Skin of body (tissue), 2 donors: Measurements from ENCODE around the gene ANKRD22. TPM values are rescaled to one million over a fixed set of nuclear protein-coding genes. Genes with fewer than 3 reads are reported as not detected.

ENCODE experiments used
- DNase-seq: peaks from one replicate; lab custom pipeline; 2025; lab: John Stamatoyannopoulos, UW
- total RNA-seq: library from RNA; depleted of rRNA; stranded (reverse); fragments of >200 nt; gene quantifications from one replicate; pipeline ENCODE4 v1.2.3, GENCODE V29; 2014

The ANKRD22 gene
- total RNA-seq: 14.9 TPM

DNA sequence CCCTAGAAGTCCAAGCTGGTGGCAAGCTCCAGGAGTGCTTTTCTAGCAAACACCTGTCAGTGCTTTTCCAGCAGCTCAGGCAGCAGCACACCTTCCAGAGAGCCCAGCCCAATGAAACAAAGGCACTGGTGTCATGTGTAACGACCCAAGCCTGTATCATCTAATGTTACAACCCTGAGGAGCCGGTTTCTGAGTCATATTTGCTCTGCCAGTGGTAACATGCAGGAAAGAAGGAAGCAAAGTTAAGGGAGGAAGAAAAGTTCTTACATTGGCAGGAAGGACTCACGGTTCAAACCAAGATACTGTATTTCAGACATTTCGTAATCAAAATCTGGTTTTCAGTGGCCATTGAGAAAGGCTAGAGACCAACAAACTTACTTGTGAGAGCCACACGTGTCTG, at the start of gene ANKRD22:
ANKRD22 (minus strand) TSS at position 139 of the 400 bp plus-strand sequence. CDS start 237 bp downstream, outside the sequence.
- no peak for DNase-seq

GRCh38 chr10:88899886-88900285, 48.2 kb upstream of the ANKRD22 start:
- no peak for DNase-seq

GRCh38 chr10:88898727-88899126, 47.1 kb upstream of the ANKRD22 start:
- no peak for DNase-seq

DNA sequence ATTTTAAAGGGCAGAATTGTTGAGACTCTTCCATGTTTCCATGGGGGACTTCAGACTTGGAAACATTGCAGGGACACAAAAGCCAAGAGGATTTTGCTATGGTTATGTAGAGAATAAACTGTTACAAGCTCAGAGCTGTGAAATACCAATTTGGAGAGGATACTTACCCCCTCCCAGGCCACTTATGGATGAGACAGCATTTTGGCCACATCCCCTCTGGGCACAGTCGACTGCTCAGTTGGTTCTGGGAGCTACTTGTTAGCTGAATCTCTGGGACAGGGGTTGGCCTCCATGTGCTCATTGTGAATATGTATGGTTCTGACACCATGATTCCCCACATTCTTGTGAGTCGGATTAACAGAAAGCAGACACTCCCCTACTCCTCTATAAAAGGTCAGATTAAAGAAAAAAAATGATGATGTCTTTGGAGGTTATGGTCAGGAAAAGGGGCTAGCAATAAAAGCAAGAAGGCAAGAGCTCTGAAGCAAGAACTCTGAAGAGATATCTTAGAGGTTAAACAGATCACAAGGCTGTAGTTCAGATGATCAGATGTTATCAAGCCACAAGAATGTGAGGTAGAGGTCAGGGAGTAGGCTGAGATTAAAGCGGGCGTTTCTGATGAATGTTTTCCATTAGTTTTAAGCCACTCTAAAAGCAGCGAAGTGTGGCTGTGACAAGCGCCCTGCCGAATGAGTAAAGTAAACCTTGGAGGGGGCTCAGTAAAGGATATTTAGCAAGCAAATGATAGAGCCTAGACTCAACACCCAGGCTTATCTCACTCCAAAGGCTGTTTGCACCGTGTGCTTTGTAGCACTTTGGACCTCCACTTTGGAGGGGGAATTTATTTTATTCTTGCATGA, 45.6 kb upstream of the ANKRD22 start:
- peak; percentile 46 for DNase-seq

GRCh38 chr10:88896372-88896993, 44.8 kb upstream of the ANKRD22 start:
- no peak for DNase-seq

DNA sequence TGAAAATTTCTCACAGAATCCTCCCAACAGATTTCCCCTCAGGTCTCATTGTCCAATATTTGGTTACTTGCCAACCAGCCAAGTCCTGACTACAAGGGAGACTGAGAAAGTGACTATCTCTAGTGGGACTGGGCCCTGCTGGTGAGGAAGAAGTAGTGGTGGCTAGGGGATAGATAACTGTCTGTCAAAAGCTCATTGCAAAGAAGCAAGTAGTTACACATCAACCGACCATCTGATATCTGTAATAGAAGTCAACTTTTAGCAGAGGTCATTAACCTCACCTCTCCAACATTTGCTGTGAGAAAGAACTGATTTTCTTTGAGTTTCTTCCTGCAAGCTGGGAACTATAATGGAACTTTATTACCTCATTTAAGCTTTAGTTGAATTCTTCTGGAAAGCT, 43.6 kb upstream of the ANKRD22 start:
- DNase-seq: no peak

GRCh38 chr10:88893611-88894010, 42.0 kb upstream of the ANKRD22 start:
- DNase-seq: no peak

GRCh38 chr10:88892222-88892967, 40.8 kb upstream of the ANKRD22 start:
- DNase-seq: no peak

GRCh38 chr10:88890681-88891381, 39.2 kb upstream of the ANKRD22 start:
- DNase-seq: no peak

GRCh38 chr10:88889559-88890337, 38.1 kb upstream of the ANKRD22 start:
- DNase-seq: no peak

- DNase-seq: no peak
Observed at GRCh38 chr10:88888810-88889445, 37.3 kb upstream of the ANKRD22 start.

DNA sequence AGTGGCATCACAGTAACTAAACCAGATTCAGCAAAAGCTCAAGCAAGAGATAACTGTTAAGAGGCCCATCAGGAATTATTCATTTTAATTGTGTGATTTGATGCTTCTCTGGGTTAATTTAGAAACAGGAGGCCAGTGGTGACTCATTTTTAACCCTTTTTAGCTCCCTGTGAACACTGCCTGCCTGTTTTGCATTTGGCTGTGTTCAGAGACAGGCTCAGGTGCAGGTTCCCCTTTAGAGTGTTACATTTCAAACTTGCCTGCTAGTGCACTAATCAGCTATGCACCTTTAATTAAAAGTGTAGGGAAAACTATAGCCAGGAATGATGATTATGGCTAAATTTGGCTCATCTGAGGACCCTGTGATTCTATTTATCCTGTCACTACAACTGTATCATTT, 34.9 kb upstream of the ANKRD22 start:
- no peak for DNase-seq

DNA sequence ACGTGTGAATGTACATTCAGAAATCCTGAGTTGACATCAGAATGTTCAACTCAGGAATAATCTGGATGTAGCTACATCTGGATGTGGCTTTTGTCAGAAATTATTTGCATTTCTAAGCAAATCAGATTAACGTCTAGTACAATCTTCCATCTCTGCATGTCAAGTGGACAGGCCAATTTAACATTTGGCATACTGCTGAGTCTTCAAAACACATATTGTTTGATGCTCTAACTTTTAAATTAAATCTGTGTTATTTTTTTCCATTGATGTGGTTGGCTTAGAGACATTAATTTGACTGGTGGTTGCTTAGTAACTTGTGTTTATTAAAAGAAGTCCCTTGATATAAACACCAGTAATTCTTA, 31.8 kb upstream of the ANKRD22 start:
- no peak for DNase-seq

- peak; percentile 53 for DNase-seq
Observed at GRCh38 chr10:88882646-88883447, 31.2 kb upstream of the ANKRD22 start.

DNA sequence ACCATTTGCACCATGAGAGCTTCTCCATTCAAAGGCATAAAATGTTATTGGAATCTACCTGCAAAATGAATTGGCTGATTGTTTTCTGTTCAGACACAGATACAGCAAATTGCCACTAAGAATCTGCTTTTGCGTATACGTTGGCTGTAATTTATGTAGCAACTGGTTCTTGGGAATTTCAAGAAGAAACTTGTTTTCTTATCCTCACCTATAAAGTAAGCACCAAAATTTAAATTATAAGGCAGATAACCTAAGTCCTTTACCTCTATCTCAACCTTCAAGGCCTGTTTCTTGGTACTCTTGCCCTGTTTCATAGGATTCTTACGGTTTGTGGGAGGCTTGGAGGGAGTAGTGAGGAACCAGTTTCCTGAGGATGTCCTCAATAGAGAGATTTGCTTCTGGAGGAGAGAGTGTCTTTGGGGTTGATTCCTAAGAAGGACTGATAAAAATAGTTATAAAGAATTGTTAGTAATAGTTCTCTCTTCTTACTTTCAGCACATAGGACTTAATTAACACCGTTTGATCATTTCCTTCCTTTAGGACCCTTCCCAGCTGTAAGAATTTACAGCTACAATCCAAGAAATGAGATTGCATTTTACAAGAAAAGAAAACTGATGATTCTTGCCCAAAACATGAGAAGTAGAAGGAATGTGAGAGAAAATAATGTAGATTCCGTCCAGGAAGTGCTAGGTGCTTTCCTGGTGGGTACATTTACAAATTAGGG, 30.4 kb upstream of the ANKRD22 start:
- no peak for DNase-seq

GRCh38 chr10:88881320-88881719, 29.7 kb upstream of the ANKRD22 start:
- DNase-seq: peak; percentile 31

DNA sequence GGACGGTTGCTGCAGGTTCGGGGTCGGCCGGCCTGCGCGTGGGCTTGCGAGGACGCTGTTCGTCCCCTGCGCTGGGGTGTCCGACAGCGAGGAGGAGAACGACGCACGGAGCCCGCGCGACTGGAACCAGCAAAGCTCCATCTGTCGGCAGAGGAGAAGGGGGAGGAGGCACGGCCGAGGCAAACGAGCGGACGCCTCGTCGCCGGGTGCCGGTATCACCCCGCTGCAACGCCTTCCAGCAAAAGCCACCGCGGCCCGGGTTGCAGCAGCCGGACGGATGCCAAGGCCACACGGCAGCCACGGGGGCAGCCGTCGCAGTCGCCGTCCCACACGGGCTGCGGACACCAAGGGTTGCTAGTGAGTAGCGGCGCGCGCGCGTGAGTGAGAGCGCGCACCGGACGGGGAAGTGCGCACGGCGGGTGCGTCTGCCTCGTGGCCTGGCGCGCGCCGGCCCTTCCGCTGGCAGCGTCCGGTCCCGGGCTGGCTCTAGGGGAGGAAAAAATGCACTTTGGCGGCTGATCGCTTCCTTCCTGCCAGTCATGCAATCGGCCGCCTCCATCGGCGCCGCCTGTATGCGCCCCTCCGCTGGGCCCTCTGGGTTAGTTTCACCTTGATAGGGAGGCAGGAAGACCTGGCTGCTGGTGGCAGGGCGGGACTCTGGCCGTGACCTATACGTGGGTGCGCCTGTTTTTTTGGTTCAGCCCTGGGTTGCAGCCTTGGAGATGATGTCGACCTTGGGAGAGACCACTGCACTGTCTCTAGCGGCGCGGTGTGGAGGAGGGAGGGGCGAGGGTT, 28.8 kb upstream of the ANKRD22 start:
- peak; percentile 66 for DNase-seq
